ENCODE data around the gene ZNF385D. TPM values are rescaled to one million over a fixed set of nuclear protein-coding genes. Genes with fewer than 3 reads are reported as not detected.

The ZNF385D gene
- total and polyA plus RNA-seq, 12 donors = 0.09 to 1.3 (median 0.63) TPM

DNA sequence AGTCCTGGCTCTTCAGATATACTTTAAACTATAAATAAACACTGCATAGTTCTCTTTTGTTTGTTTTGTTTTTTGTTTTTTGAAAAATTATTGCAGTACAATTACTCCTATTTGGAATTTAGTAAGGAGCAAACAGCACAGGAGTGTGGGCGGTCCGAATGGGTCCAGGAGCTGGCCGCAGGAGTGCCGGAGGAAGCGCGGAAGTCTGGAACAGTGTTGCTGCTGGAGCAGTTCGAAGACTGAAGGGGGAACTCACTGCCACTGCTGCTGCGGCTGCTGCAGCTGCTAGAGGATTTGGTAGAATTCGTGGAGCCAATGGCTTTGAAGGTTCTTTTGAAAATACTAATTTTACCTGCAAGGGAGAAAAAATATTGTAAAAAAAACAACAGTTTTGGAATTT, 329.9 kb downstream of the ZNF385D start:
- Histone ChIP-seq H3K36me3 (replicated peaks in 1 of 2) (no peaks in the 10 kb centered on the region), H3K9me3 (replicated peaks in 1 of 3) (no peaks in the 10 kb centered on the region), H3K4me1 (replicated peaks in 1 of 2) (no peaks in the 10 kb centered on the region), H3K27me3 (no peaks in the 10 kb centered on the region), H3K4me3 (no peak overlapping the region), H3K27ac (no peak overlapping the region)
- TF ChIP-seq, protein P1, sequence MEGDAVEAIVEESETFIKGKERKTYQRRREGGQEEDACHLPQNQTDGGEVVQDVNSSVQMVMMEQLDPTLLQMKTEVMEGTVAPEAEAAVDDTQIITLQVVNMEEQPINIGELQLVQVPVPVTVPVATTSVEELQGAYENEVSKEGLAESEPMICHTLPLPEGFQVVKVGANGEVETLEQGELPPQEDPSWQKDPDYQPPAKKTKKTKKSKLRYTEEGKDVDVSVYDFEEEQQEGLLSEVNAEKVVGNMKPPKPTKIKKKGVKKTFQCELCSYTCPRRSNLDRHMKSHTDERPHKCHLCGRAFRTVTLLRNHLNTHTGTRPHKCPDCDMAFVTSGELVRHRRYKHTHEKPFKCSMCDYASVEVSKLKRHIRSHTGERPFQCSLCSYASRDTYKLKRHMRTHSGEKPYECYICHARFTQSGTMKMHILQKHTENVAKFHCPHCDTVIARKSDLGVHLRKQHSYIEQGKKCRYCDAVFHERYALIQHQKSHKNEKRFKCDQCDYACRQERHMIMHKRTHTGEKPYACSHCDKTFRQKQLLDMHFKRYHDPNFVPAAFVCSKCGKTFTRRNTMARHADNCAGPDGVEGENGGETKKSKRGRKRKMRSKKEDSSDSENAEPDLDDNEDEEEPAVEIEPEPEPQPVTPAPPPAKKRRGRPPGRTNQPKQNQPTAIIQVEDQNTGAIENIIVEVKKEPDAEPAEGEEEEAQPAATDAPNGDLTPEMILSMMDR (IDR thresholded peaks at IDR 0.05) = no peak
- no peak for TF ChIP-seq POLR2A (IDR thresholded peaks at IDR 0.05)
- DNase-seq = no peak
- 52 to 67% (median 60%) methylated on average over 9 of the region's 9 CpGs for WGBS, 4 donors
- intact Hi-C loops (cut with DNase I) = no loop called here

DNA sequence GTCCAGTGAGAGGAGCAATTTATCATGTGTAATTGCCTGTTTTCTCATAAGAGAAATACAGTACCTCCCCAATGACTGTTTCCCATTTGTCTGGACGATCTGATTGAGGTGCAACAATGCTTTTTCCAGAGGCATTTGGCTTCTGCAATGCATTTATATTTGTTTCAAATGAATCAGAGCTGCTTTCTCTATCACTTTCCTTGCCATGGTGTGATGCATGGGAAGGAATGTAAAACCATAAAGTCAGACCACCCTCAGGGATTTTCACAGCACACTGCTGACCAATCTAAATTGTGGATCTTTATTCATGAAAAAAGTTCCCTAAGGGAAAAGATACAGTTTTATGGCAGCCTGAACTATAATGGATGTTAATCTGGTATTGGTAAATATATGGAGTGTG, 333.0 kb downstream of the ZNF385D start:
- no peaks in the 10 kb centered on the region for H3K36me3 ChIP-seq (replicated peaks in 1 of 2)
- no peak for DNase-seq
- no peak for TF ChIP-seq POLR2A (IDR thresholded peaks at IDR 0.05)
- TF ChIP-seq, protein P1 (IDR thresholded peaks at IDR 0.05) = no peak
- intact Hi-C loops (cut with DNase I) = no loop called here
- H3K9me3 ChIP-seq (replicated peaks in 1 of 3) = no peaks in the 10 kb centered on the region
- no peak overlapping the region for H3K27ac ChIP-seq
- no peaks in the 10 kb centered on the region for H3K4me1 ChIP-seq (replicated peaks in 1 of 2)
- WGBS, 4 donors = 5 to 53% (median 39%) methylated on average over 1 of the region's 1 CpG
- no peaks in the 10 kb centered on the region for H3K27me3 ChIP-seq
- H3K4me3 ChIP-seq = no peak overlapping the region

- no peak for DNase-seq
- no peak for TF ChIP-seq POLR2A (IDR thresholded peaks at IDR 0.05)
- TF ChIP-seq, protein P1 (IDR thresholded peaks at IDR 0.05) = no peak
- intact Hi-C loops (cut with DNase I) = no loop called here
- Histone ChIP-seq H3K36me3 (replicated peaks in 1 of 2) (no peaks in the 10 kb centered on the region), H3K9me3 (replicated peaks in 1 of 3) (no peaks in the 10 kb centered on the region), H3K27me3 (no peaks in the 10 kb centered on the region), H3K4me1 (replicated peaks in 1 of 2) (no peaks in the 10 kb centered on the region), H3K4me3 (no peak overlapping the region), H3K27ac (no peak overlapping the region)
- 61 to 73% (median 66%) methylated on average over 4 of the region's 4 CpGs for WGBS, 4 donors
Measured at GRCh38 chr3:21414506-21414905, 336.5 kb downstream of the ZNF385D start.

- H3K27me3 ChIP-seq = no peaks in the 10 kb centered on the region
- TF ChIP-seq POLR2A (IDR thresholded peaks at IDR 0.05) = no peak
- TF ChIP-seq, protein P1 (IDR thresholded peaks at IDR 0.05) = no peak
- intact Hi-C loops (cut with DNase I) = no loop called here
- no peak overlapping the region for H3K27ac ChIP-seq
- no peak for DNase-seq
- no peaks in the 10 kb centered on the region for H3K36me3 ChIP-seq (replicated peaks in 1 of 2)
- no peaks in the 10 kb centered on the region for H3K9me3 ChIP-seq (replicated peaks in 1 of 3)
- H3K4me1 ChIP-seq (replicated peaks in 1 of 2) = no peaks in the 10 kb centered on the region
- H3K4me3 ChIP-seq = no peak overlapping the region
- 82 to 88% (median 84%) methylated on average over 1 of the region's 1 CpG for WGBS, 4 donors
Measured at GRCh38 chr3:21411058-21411457, 340.0 kb downstream of the ZNF385D start.
